H1 (cell line): ENCODE data around the gene TTC28. TPM values are rescaled to one million over a fixed set of nuclear protein-coding genes. Genes with fewer than 3 reads are reported as not detected.

Source experiments
- CTCF ChIA-PET: fragments of 300-600 bp; sonication (Branson Sonifier 250); formaldehyde crosslinking; loops from one replicate; lab custom pipeline; 2021; ENCODE audit not compliant: partially characterized antibody; lab: Charles Lee
- POLR2A ChIA-PET: fragments of 300-600 bp; sonication (Branson Sonifier 250); formaldehyde crosslinking; loops from one replicate; lab custom pipeline; 2021; ENCODE audit warnings: inconsistent platforms; ENCODE audit not compliant: partially characterized antibody; lab: Charles Lee
- DNase-seq, 2 experiments: peaks; one replicate each; pipeline versions ENCODE4 v3.0.0 to v3.0.0-alpha.2; 2010 to 2022; ENCODE audit warnings: low spot score in 2 of 2, low read depth in 1 of 2, mixed read lengths in 1 of 2
- FAIRE-seq: peaks from 2 replicates; lab custom pipeline; 2011; peaks lifted over from hg19 to GRCh38; lab: Jason Lieb, UNC
- H2AFZ ChIP-seq: 2 replicates; pipeline ENCODE4 v1.8.1; 2012; ENCODE audit warnings: low read length, inconsistent platforms
- H2AK5ac ChIP-seq: 2 replicates; pipeline ENCODE4 v1.6.1; 2013; ENCODE audit warnings: low read depth, low read length
- H2BK120ac ChIP-seq: replicated peaks from 2 replicates; pipeline ENCODE3; 2013; ENCODE audit warnings: low read depth, low read length, inconsistent platforms
- H2BK12ac ChIP-seq: 2 replicates; pipeline ENCODE4 v1.6.1; 2013; ENCODE audit warnings: low read depth, low read length
- H2BK15ac ChIP-seq: 2 replicates; pipeline ENCODE4 v1.6.1; 2013; ENCODE audit warnings: low read length
- H2BK20ac ChIP-seq: 2 replicates; pipeline ENCODE4 v1.6.1; 2013; ENCODE audit warnings: low read length
- H2BK5ac ChIP-seq: 2 replicates; pipeline ENCODE4 v1.6.1; 2013; ENCODE audit warnings: low read depth, low read length
- H3K14ac ChIP-seq: 2 replicates; pipeline ENCODE4 v1.6.1; 2013; ENCODE audit warnings: inconsistent platforms; ENCODE audit not compliant: insufficient read length
- H3K18ac ChIP-seq: 2 replicates; pipeline ENCODE4 v1.6.1; 2013; ENCODE audit warnings: low read length; ENCODE audit errors: extremely low read depth
- H3K23ac ChIP-seq: 2 replicates; pipeline ENCODE4 v1.6.1; 2013; ENCODE audit warnings: inconsistent platforms; ENCODE audit not compliant: insufficient read length
- H3K23me2 ChIP-seq: 2 replicates; pipeline ENCODE4 v1.6.1; 2013; ENCODE audit warnings: low read depth, low read length
- H3K27ac ChIP-seq: 2 replicates; pipeline ENCODE4 v1.6.1; 2011; ENCODE audit warnings: low read depth, low read length, inconsistent platforms
- H3K27me3 ChIP-seq, 4 experiments: replicated peaks in 1 of 4; 1 replicate in 1 of 4; 2 replicates in 3 of 4; pipeline versions ENCODE4 v1.6.1 to v1.8.1; 2011 to 2013; ENCODE audit warnings: low read length in 3 of 4, mild to moderate bottlenecking in 3 of 4, inconsistent platforms in 2 of 4, mixed read lengths in 2 of 4, moderate library complexity in 1 of 4; ENCODE audit not compliant: control insufficient read depth in 3 of 4, insufficient read depth in 3 of 4; ENCODE audit errors: extremely low read depth in 1 of 4
- H3K36me3 ChIP-seq, 4 experiments: 2 replicates each; pipeline versions ENCODE4 v1.6.1 to v1.8.1; 2011 to 2013; ENCODE audit warnings: mild to moderate bottlenecking in 4 of 4, low read length in 3 of 4, moderate library complexity in 2 of 4, control low read depth in 1 of 4, inconsistent platforms in 1 of 4; ENCODE audit not compliant: insufficient read depth in 4 of 4, control insufficient read depth in 2 of 4
- H3K4ac ChIP-seq: replicated peaks from 2 replicates; pipeline ENCODE3; 2013; ENCODE audit warnings: low read length, low read depth, mixed read lengths, inconsistent platforms; ENCODE audit not compliant: insufficient read length
- H3K4me1 ChIP-seq, 4 experiments: replicated peaks in 1 of 4; 1 replicate in 1 of 4; 2 replicates in 3 of 4; pipeline versions ENCODE4 v1.6.1 to v1.8.1; 2011 to 2013; ENCODE audit warnings: low read length in 3 of 4, inconsistent platforms in 2 of 4, mixed read lengths in 1 of 4; ENCODE audit not compliant: insufficient read depth in 4 of 4, control insufficient read depth in 3 of 4
- H3K4me2 ChIP-seq, 2 experiments: 2 replicates each; pipeline versions ENCODE4 v1.6.1 to v1.8.1; 2011 to 2013; ENCODE audit warnings: low read depth in 2 of 2, low read length in 2 of 2, control low read depth in 1 of 2, inconsistent platforms in 1 of 2, mild to moderate bottlenecking in 1 of 2; ENCODE audit not compliant: insufficient read depth in 1 of 2
- H3K4me3 ChIP-seq, 4 experiments: fragments of 200-600, 300-600 bp in 1 of 4; sonication (generic), shearing (Covaris generic), sonication (Bioruptor Twin) in 1 of 4; 2 replicates each; pipeline versions ENCODE4 v1.5.1 to v1.8.1; 2011 to 2016; ENCODE audit warnings: low read length in 4 of 4, low read depth in 3 of 4, control low read depth in 2 of 4, inconsistent platforms in 2 of 4, mild to moderate bottlenecking in 2 of 4, mixed read lengths in 1 of 4, moderate library complexity in 1 of 4; ENCODE audit not compliant: insufficient read depth in 2 of 4; ENCODE audit errors: extremely low read depth in 1 of 4
- H3K56ac ChIP-seq: replicated peaks from 2 replicates; pipeline ENCODE3; 2013; ENCODE audit warnings: low read depth, mild to moderate bottlenecking, mixed read lengths, low read length, inconsistent platforms; ENCODE audit not compliant: insufficient read length
- H3K79me1 ChIP-seq: 2 replicates; pipeline ENCODE4 v1.6.1; 2013; ENCODE audit warnings: low read depth, low read length, control low read depth
- H3K79me2 ChIP-seq, 2 experiments: 2 replicates each; pipeline versions ENCODE4 v1.6.1 to v1.8.1; 2012 to 2013; ENCODE audit warnings: low read length in 2 of 2, mild to moderate bottlenecking in 2 of 2, inconsistent platforms in 1 of 2; ENCODE audit not compliant: insufficient read depth in 2 of 2, control insufficient read depth in 1 of 2
- H3K9ac ChIP-seq, 4 experiments: replicated peaks in 1 of 4; 1 replicate in 1 of 4; 2 replicates in 3 of 4; pipeline versions ENCODE4 v1.6.1 to v1.8.1; 2011 to 2013; ENCODE audit warnings: low read depth in 3 of 4, low read length in 3 of 4, control low read depth in 2 of 4, mild to moderate bottlenecking in 2 of 4, moderate library complexity in 2 of 4, inconsistent platforms in 1 of 4; ENCODE audit errors: extremely low read depth in 1 of 4
- H3K9me3 ChIP-seq, 2 experiments: 2 replicates each; pipeline versions ENCODE4 v1.6.1 to v1.8.1; 2012 to 2013; ENCODE audit warnings: mild to moderate bottlenecking in 2 of 2, moderate library complexity in 2 of 2, control low read depth in 1 of 2, inconsistent platforms in 1 of 2, low read depth in 1 of 2, low read length in 1 of 2, mixed read lengths in 1 of 2; ENCODE audit not compliant: insufficient read depth in 2 of 2
- H4K20me1 ChIP-seq, 2 experiments: replicated peaks in 1 of 2; 2 replicates each; pipeline versions ENCODE3 to v1.8.1; 2011 to 2013; ENCODE audit warnings: inconsistent platforms in 2 of 2, low read length in 2 of 2, mild to moderate bottlenecking in 1 of 2; ENCODE audit not compliant: insufficient read depth in 2 of 2, control insufficient read depth in 1 of 2
- H4K5ac ChIP-seq: 2 replicates; pipeline ENCODE4 v1.6.1; 2013; ENCODE audit warnings: low read length, low read depth, mixed read lengths, inconsistent platforms; ENCODE audit not compliant: insufficient read length
- H4K8ac ChIP-seq: 2 replicates; pipeline ENCODE4 v1.8.0; 2013; ENCODE audit warnings: mild to moderate bottlenecking, moderate library complexity, low read length, inconsistent platforms; ENCODE audit not compliant: insufficient read depth; ENCODE audit errors: extremely low read depth
- H4K91ac ChIP-seq: replicated peaks from 2 replicates; pipeline ENCODE3; 2013; ENCODE audit warnings: low read length, mixed read lengths, inconsistent platforms; ENCODE audit not compliant: insufficient read length
- CEBPB ChIP-seq: IDR thresholded peaks from 2 replicates; pipeline ENCODE4 v1.6.1; 2012; ENCODE audit warnings: low read depth, low read length
- CHD2 ChIP-seq: IDR thresholded peaks from 2 replicates; pipeline ENCODE4 v1.6.1; 2012; ENCODE audit warnings: low read length, improper control_type of control experiment
- E2F6 ChIP-seq: IDR thresholded peaks from 2 replicates; pipeline ENCODE4 v1.6.1; 2012; ENCODE audit warnings: inconsistent platforms
- HDAC2 ChIP-seq, 2 experiments: fragments of 300-600 bp in 1 of 2; sonication (generic) in 1 of 2; IDR thresholded peaks; 2 replicates each; pipeline ENCODE4 v1.6.1; 2011 to 2012; ENCODE audit warnings: low read depth in 2 of 2, low read length in 2 of 2, mild to moderate bottlenecking in 2 of 2, moderate library complexity in 2 of 2, borderline replicate concordance in 1 of 2, inconsistent platforms in 1 of 2
- JUN ChIP-seq: IDR thresholded peaks from 2 replicates; pipeline ENCODE4 v1.6.1; 2011; ENCODE audit warnings: low read depth, mild to moderate bottlenecking, improper control_type of control experiment, low read length
- KDM1A ChIP-seq: fragments of 200-600, 300-600 bp; sonication (generic); IDR thresholded peaks from 2 replicates; pipeline ENCODE4 v1.7.1; 2016; ENCODE audit warnings: mild to moderate bottlenecking, low read length, borderline replicate concordance
- SIRT6 ChIP-seq: IDR thresholded peaks from one replicate; pipeline ENCODE4 v1.7.1; 2012; ENCODE audit warnings: low read length, inconsistent platforms
- SRF ChIP-seq: IDR thresholded peaks from 2 replicates; pipeline ENCODE4 v1.6.1; 2011; ENCODE audit warnings: mild to moderate bottlenecking, low read depth, low read length, moderate library complexity
- TAF7 ChIP-seq: optimal IDR thresholded peaks from 2 replicates; pipeline ENCODE3; 2011; ENCODE audit warnings: low read depth, mild to moderate bottlenecking, inconsistent platforms, low read length, moderate library complexity, borderline replicate concordance
- TBP ChIP-seq: IDR thresholded peaks from 2 replicates; pipeline ENCODE4 v1.6.1; 2011; ENCODE audit warnings: low read depth, low read length, improper control_type of control experiment
- YY1 ChIP-seq: IDR thresholded peaks from 2 replicates; pipeline ENCODE4 v1.6.1; 2011; ENCODE audit warnings: low read depth, mild to moderate bottlenecking, low read length
- WGBS, 2 experiments: shearing (Covaris generic) in 1 of 2; methylation state at CpG; one replicate each; pipeline versions ENCODE4 v1.1.6 to v1.1.7; 2013 to 2015; ENCODE audit warnings: low lambda C conversion rate in 2 of 2, mixed read lengths in 2 of 2, inconsistent platforms in 1 of 2, low coverage in 1 of 2, missing lambda C conversion rate in 1 of 2; ENCODE audit not compliant: insufficient replicate concordance in 2 of 2, insufficient coverage in 1 of 2, insufficient read length in 1 of 2; ENCODE audit errors: extremely low coverage in 1 of 2, missing lambda C conversion rate in 1 of 2; 5-methylcytosine and 5-hydroxymethylcytosine counted together
- polyA plus RNA-seq, 7 experiments: library from polyadenylated mRNA; depleted of rRNA in 3 of 7; stranded (reverse) in 5 of 7; unstranded in 2 of 7; fragments of >200 nt in 5 of 7; fragments of 200-250 nt in 2 of 7; gene quantifications; 1 replicate in 5 of 7; 2 replicates in 1 of 7; 4 replicates in 1 of 7; pipeline versions ENCODE4 v1.2.1 to v1.2.3, GENCODE V29; 2011 to 2013; ENCODE audit warnings: missing spikeins in 2 of 7, mixed read lengths in 2 of 7
- total RNA-seq: library from RNA; stranded (reverse); fragmentation: NEBNext Ultra II Directional; extraction: Animal tissue kit (Norgen Biotek cat#: 25700); gene quantifications from 2 replicates; pipeline ENCODE4 v1.2.1, GENCODE V29; 2021

Gene TTC28
- total and polyA plus RNA-seq, 2 of the 8 experiments (the other 6 are each of a cell fraction or from before 2014, with no cell fraction given): 2.6 to 12.6 TPM

GRCh38 chr22:27959335-27960090, 720.1 kb downstream of the TTC28 start:
- no peak overlapping the region for H3K23ac ChIP-seq
- no peak overlapping the region for H3K27ac ChIP-seq
- no peaks in the 10 kb centered on the region for H3K79me2 ChIP-seq
- CTCF ChIA-PET: interaction anchor here (0.9 to 2.1 kb wide), 5 partner anchors 12 to 71 kb away, joined by 3 to 9 read pairs (median 4); no protein-coding TSS in a partner anchor
- no peak overlapping the region for H3K18ac ChIP-seq
- H4K5ac ChIP-seq: no peak overlapping the region
- no peak for FAIRE-seq
- WGBS, 2 experiments: 78% methylated on average over 8 of the region's 8 CpGs; no CpG with 5 or more reads in 1 of the 2 experiments
- no peak for TF ChIP-seq YY1
- no peak for TF ChIP-seq CHD2
- TF ChIP-seq TAF7: no peak
- TF ChIP-seq JUN: no peak
- no peak for TF ChIP-seq TBP
- no peak for TF ChIP-seq HDAC2 (IDR thresholded peaks at IDR 0.05; ENCODE audit: borderline replicate concordance in 1 of 2, low read depth in 2 of 2, low read length in 2 of 2)
- no peak for TF ChIP-seq KDM1A
- TF ChIP-seq E2F6: no peak
- no peak for TF ChIP-seq SRF
- TF ChIP-seq CEBPB: no peak
- TF ChIP-seq SIRT6: no peak
- no peak overlapping the region for H2AK5ac ChIP-seq
- no peak overlapping the region for H2BK12ac ChIP-seq
- H3K9me3 ChIP-seq: no peaks in the 10 kb centered on the region
- no peaks in the 10 kb centered on the region for H3K23me2 ChIP-seq
- no peak overlapping the region for H2BK15ac ChIP-seq
- no peak overlapping the region; the same call in 1 of the 2 replicates for H4K8ac ChIP-seq
- no peaks in the 10 kb centered on the region for H4K20me1 ChIP-seq
- no peak overlapping the region for H3K4ac ChIP-seq
- no peaks in the 10 kb centered on the region for H3K79me1 ChIP-seq
- H3K56ac ChIP-seq: no peak overlapping the region
- no peak overlapping the region for H4K91ac ChIP-seq
- no peaks in the 10 kb centered on the region for H3K36me3 ChIP-seq
- H2BK120ac ChIP-seq: no peak overlapping the region
- no peak overlapping the region for H2AFZ ChIP-seq
- no peak overlapping the region for H3K4me3 ChIP-seq
- no peak overlapping the region for H3K9ac ChIP-seq
- H3K4me1 ChIP-seq: peaks cover 0 to 4% (median 0%) of the 10 kb centered on the region in 4 experiments; a peak in 1 of 7 replicates
- no peak overlapping the region for H2BK20ac ChIP-seq
- no peaks in the 10 kb centered on the region for H3K27me3 ChIP-seq
- no peak overlapping the region for H3K14ac ChIP-seq
- H3K4me2 ChIP-seq: no peak overlapping the region
- POLR2A ChIA-PET: interaction anchor here (1.6 kb wide), 1 partner anchor 21 kb away, joined by 3 read pairs; no protein-coding TSS in a partner anchor
- no peak for DNase-seq
- no peak overlapping the region for H2BK5ac ChIP-seq
